GM13976 (cell line): ENCODE measurements around the gene ARHGAP18.

Experiments
- DNase-seq: peaks from one replicate; pipeline ENCODE4 v3.0.0; 2012; ENCODE audit warnings: low spot score
- CTCF ChIP-seq: IDR thresholded peaks from 2 replicates; pipeline ENCODE4 v1.5.1; 2012; ENCODE audit warnings: borderline replicate concordance, mild to moderate bottlenecking; ENCODE audit not compliant: insufficient read depth; ENCODE audit errors: extremely low read depth, missing control alignments, control extremely low read depth
- in situ Hi-C: fragments of 300-500 bp; cut with MboI; formaldehyde crosslinking; loops from one replicate; pipeline ENCODE4 v1.12.0; 2022; ENCODE audit warnings: low sequenced_read_pairs, mixed read lengths, inconsistent platforms; ENCODE audit not compliant: unreplicated experiment

ARHGAP18 gene

GRCh38 chr6:129599467-129599866, 110.5 kb downstream of the ARHGAP18 start:
- TF ChIP-seq CTCF: no peak
- in situ Hi-C loops: loop anchor here (5.0 kb wide), 1 partner anchor 128 kb away; no protein-coding TSS in a partner anchor
- no peak for DNase-seq

DNA sequence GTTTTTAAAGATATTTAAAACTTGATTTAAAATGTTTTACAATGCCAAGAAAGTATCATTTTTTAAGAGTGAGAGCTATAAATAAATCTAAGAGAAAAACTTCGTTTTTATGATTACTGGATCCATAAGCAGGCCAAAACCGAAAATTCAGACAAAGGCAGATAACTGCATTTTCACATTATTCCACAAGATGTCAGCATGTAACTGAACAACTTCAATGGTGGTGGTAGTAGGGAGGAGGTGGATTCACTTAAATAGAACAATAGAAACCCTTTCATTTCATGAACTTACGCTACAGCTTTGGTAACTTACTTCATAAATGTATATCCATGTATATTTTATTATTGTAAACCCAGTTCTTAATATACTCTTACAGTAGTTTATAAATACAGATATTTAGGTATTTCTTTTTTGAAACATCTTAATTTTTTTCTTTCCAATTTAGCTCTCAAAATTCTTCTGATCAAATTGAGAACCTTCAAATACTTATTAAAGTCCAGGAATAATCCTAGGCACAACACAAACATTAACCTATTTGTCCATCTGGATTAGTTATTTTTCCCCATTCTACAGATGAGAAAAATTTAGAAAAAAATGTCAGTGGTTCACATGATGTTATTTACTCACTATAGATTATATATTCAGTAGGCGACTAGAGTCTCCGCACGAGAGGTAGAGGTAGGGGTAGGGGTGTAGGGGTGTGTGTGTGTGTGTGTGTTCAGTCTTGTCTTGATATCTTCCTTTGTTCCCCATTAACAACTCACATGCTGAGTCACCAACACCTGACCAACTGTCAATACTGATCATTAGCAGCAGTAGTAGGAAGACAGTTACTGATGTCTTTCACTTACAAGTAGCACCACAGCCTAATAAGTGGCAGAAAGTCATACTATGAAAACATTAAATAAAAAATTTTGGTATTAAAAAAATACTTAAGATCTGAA, 111.5 kb downstream of the ARHGAP18 start:
- DNase-seq: peak; percentile 34
- in situ Hi-C loops: loop anchor here (5.0 kb wide), 1 partner anchor 129 kb away; no protein-coding TSS in a partner anchor
- TF ChIP-seq CTCF: peak; percentile 67

GRCh38 chr6:129597023-129597713, 112.8 kb downstream of the ARHGAP18 start:
- in situ Hi-C loops: loop anchor here (5.0 kb wide), 1 partner anchor 130 kb away; no protein-coding TSS in a partner anchor
- no peak for TF ChIP-seq CTCF

GRCh38 chr6:129596522-129596921, 113.5 kb downstream of the ARHGAP18 start:
- TF ChIP-seq CTCF: no peak
- DNase-seq: no peak
- in situ Hi-C loops: loop anchor here (5.0 kb wide), 1 partner anchor 131 kb away; no protein-coding TSS in a partner anchor

More at GRCh38 chr6:129597023-129597713, 112.8 kb downstream of the ARHGAP18 start:
- no peak for DNase-seq

GRCh38 chr6:129593233-129593564, 116.8 kb downstream of the ARHGAP18 start:
- no peak for DNase-seq
- no peak for TF ChIP-seq CTCF
- in situ Hi-C loops: no loop called here

- TF ChIP-seq CTCF: no peak
- in situ Hi-C loops: no loop called here
- DNase-seq: no peak
These were observed 117.3 kb downstream of the ARHGAP18 start for GRCh38 chr6:129592516-129593232.
